ENCODE data around the gene EIF2AK3. TPM values are rescaled to one million over a fixed set of nuclear protein-coding genes. Genes with fewer than 3 reads are reported as not detected.
"Not testable (repeated sequence)": the region's sequence is repeated elsewhere in the genome, so short reads cannot be mapped to it uniquely, and the experiment has no call there.

EIF2AK3 gene
- total RNA-seq, 2 experiments from 2014 or later, result 10.6 to 14.7 TPM

GRCh38 chr2:88645291-88645882 lies 18.1 kb upstream of the EIF2AK3 start:
- not testable (repeated sequence) for H3K9me3 Mint-ChIP-seq, H3K4me3 Mint-ChIP-seq, DNase-seq, H3K27ac Mint-ChIP-seq, H3K36me3 Mint-ChIP-seq, H3K27me3 Mint-ChIP-seq
- H3K4me1 Mint-ChIP-seq, result peaks cover 13% of the 10 kb centered on the region

DNA sequence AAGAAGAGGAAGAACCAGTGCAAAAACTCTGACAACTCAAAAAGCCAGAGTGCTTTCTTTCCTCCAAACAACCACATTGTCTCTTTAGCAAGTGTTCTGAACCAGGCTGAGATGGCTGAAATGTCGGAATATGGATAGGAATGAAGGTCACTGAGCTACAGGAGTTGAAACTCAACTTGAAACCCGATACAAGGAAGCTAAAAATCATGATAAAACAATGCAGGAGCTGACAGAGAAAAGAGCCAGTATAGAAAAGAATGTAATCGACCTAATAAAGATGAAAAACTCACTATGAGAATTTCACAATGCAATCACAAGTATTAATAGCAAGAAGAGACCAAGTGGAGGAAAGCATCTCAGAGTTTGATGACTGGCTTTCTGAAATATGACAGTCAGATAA lies 15.0 kb upstream of the EIF2AK3 start:
- Mint-ChIP-seq H3K4me3 (no peak overlapping the region), H3K4me1 (peaks cover 35% of the 10 kb centered on the region), H3K27ac (no peak overlapping the region), H3K36me3 (peaks cover 5% of the 10 kb centered on the region), H3K9me3 (peaks cover 12% of the 10 kb centered on the region), H3K27me3 (peaks cover 18% of the 10 kb centered on the region)
- no peak for DNase-seq

DNA sequence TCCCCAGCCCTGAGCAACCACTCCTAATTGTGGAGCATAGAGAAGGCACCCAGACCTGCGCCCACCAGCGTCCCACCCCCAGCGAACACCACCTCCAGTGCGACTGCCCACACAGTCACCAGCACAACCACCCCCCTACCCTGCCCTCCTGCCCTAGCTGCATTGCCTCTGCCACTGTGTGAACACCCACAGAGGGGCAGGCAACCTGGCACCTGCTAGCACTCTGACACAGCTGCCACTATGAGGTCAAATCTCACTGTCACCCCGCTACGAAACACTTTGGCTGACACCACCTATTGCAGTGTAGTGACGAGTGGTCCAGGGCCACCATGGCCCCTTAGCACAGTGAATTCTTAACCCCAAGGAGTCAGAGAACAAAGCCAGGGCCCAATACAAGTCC lies 14.1 kb upstream of the EIF2AK3 start:
- Mint-ChIP-seq H3K4me3 (no peak overlapping the region), H3K36me3 (peaks cover 5% of the 10 kb centered on the region), H3K27ac (no peak overlapping the region), H3K27me3 (peaks cover 23% of the 10 kb centered on the region), H3K9me3 (peaks cover 12% of the 10 kb centered on the region), H3K4me1 (peaks cover 39% of the 10 kb centered on the region)
- no peak for DNase-seq

GRCh38 chr2:88639865-88640264 lies 12.6 kb upstream of the EIF2AK3 start:
- H3K4me1 Mint-ChIP-seq, result peaks cover 38% of the 10 kb centered on the region
- H3K27ac Mint-ChIP-seq, result no peak overlapping the region
- peaks cover 12% of the 10 kb centered on the region for H3K9me3 Mint-ChIP-seq

GRCh38 chr2:88638743-88639142 lies 11.5 kb upstream of the EIF2AK3 start:
- peaks cover 12% of the 10 kb centered on the region for H3K9me3 Mint-ChIP-seq
- peak overlapping the region; percentile 66 for H3K27ac Mint-ChIP-seq
- H3K4me1 Mint-ChIP-seq, result peaks cover 31% of the 10 kb centered on the region
- no peak overlapping the region for H3K4me3 Mint-ChIP-seq
- H3K27me3 Mint-ChIP-seq, result peaks cover 18% of the 10 kb centered on the region
- peaks cover 5% of the 10 kb centered on the region for H3K36me3 Mint-ChIP-seq
- DNase-seq, result peak; percentile 28

More at GRCh38 chr2:88639865-88640264, 12.6 kb upstream of the EIF2AK3 start:
- H3K36me3 Mint-ChIP-seq, result peaks cover 5% of the 10 kb centered on the region
- no peak overlapping the region for H3K4me3 Mint-ChIP-seq
- DNase-seq, result no peak
- peaks cover 14% of the 10 kb centered on the region for H3K27me3 Mint-ChIP-seq

DNA sequence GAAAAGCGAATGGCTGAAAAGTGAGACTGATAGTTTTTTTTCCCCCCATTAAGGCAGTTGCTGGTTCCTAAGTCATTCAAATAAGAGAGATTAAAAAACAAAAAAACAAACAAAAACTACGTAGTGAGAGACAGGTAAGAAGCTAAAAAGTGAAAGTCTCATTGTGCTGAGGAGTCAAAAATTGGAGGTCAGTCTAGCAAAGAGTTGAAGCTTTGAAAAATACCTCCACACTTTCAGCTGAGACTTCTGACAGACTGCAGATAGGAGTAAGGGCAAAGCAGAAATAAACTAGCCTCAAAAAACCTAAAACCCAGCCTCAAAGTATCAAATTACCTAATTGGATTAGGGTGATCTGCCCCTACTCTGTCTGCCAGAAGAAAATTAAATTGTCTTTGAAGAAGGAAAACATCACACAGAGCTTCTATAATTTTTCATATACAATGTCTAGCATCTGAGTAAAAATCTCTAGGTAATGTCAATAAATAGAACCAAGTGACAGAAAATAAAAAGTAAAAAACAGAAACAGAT lies 10.9 kb upstream of the EIF2AK3 start:
- Mint-ChIP-seq H3K4me3 (peak overlapping the region; percentile 24), H3K4me1 (peaks cover 31% of the 10 kb centered on the region), H3K27ac (peak overlapping the region; percentile 70), H3K27me3 (peaks cover 18% of the 10 kb centered on the region), H3K9me3 (peaks cover 12% of the 10 kb centered on the region), H3K36me3 (peaks cover 5% of the 10 kb centered on the region)
- DNase-seq, result no peak

DNA sequence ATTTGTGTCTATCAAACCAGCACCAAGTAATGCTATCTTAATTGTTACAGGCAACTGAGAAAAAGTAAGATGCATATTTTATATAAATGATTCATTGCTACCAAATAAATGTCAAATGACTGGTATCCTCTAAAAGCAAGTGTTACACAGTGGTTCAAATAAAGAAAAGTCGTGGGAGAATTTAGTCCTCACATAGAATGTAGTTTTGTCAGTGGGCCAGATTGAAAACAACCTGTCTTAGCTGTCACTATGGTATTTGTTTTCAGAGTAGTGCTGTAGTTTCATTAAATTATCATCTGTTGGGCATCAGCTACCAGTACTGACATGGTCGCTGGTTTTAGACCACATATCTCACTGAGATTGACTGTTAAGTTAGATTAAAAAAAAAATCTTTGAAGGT lies 10.2 kb upstream of the EIF2AK3 start:
- H3K4me3 Mint-ChIP-seq, result no peak overlapping the region
- peaks cover 18% of the 10 kb centered on the region for H3K27me3 Mint-ChIP-seq
- H3K9me3 Mint-ChIP-seq, result peaks cover 12% of the 10 kb centered on the region

GRCh38 chr2:88636026-88636425 lies 8.8 kb upstream of the EIF2AK3 start:
- H3K36me3 Mint-ChIP-seq, result peaks cover 5% of the 10 kb centered on the region
- peaks cover 31% of the 10 kb centered on the region for H3K4me1 Mint-ChIP-seq
- H3K27me3 Mint-ChIP-seq, result peaks cover 18% of the 10 kb centered on the region
- H3K27ac Mint-ChIP-seq, result no peak overlapping the region
- no peak overlapping the region for H3K4me3 Mint-ChIP-seq
- peaks cover 12% of the 10 kb centered on the region for H3K9me3 Mint-ChIP-seq
- DNase-seq, result no peak

More for the DNA sequence above, 10.2 kb upstream of the EIF2AK3 start:
- peak overlapping the region; percentile 70 for H3K27ac Mint-ChIP-seq
- H3K4me1 Mint-ChIP-seq, result peaks cover 31% of the 10 kb centered on the region
- H3K36me3 Mint-ChIP-seq, result peaks cover 5% of the 10 kb centered on the region
- no peak for DNase-seq

DNA sequence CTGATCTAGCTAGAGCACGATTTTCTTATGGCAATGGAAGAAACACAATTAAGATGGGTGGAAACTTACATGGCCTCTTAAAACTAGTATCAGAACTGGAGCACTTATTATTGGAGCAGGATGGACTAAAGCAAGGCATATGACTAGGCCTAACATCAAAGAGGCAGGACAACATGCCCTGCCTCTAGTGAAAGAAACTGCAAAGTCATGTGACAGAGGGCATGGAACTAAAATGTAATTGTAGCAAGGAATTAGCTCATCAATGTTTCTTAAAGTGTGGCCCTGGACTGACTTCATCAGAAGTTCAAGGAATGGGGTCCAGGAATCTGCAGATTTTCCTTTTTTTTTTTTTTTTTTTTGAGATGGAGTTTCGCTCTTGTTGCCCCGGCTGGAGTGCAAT lies 5.3 kb upstream of the EIF2AK3 start:
- peaks cover 12% of the 10 kb centered on the region for H3K27me3 Mint-ChIP-seq
- no peaks in the 10 kb centered on the region for H3K36me3 Mint-ChIP-seq
- DNase-seq, result no peak
- H3K9me3 Mint-ChIP-seq, result no peaks in the 10 kb centered on the region
- H3K27ac Mint-ChIP-seq, result no peak overlapping the region
- H3K4me1 Mint-ChIP-seq, result peaks cover 18% of the 10 kb centered on the region
- H3K4me3 Mint-ChIP-seq, result no peak overlapping the region

GRCh38 chr2:88628571-88628939 lies 1.3 kb upstream of the EIF2AK3 start:
- Mint-ChIP-seq H3K4me3 (no peak overlapping the region), H3K27ac (no peak overlapping the region), H3K36me3 (no peaks in the 10 kb centered on the region), H3K4me1 (peaks cover 10% of the 10 kb centered on the region), H3K27me3 (no peaks in the 10 kb centered on the region), H3K9me3 (no peaks in the 10 kb centered on the region)
- DNase-seq, result no peak

- no peak overlapping the region for H3K27ac Mint-ChIP-seq
- DNase-seq, result peak; percentile 85
- H3K4me3 Mint-ChIP-seq, result no peak overlapping the region
- no peaks in the 10 kb centered on the region for H3K27me3 Mint-ChIP-seq
- H3K4me1 Mint-ChIP-seq, result peaks cover 12% of the 10 kb centered on the region
- no peaks in the 10 kb centered on the region for H3K36me3 Mint-ChIP-seq
- no peaks in the 10 kb centered on the region for H3K9me3 Mint-ChIP-seq
Measured at GRCh38 chr2:88627856-88628570, 749 bp upstream of the EIF2AK3 start.

DNA sequence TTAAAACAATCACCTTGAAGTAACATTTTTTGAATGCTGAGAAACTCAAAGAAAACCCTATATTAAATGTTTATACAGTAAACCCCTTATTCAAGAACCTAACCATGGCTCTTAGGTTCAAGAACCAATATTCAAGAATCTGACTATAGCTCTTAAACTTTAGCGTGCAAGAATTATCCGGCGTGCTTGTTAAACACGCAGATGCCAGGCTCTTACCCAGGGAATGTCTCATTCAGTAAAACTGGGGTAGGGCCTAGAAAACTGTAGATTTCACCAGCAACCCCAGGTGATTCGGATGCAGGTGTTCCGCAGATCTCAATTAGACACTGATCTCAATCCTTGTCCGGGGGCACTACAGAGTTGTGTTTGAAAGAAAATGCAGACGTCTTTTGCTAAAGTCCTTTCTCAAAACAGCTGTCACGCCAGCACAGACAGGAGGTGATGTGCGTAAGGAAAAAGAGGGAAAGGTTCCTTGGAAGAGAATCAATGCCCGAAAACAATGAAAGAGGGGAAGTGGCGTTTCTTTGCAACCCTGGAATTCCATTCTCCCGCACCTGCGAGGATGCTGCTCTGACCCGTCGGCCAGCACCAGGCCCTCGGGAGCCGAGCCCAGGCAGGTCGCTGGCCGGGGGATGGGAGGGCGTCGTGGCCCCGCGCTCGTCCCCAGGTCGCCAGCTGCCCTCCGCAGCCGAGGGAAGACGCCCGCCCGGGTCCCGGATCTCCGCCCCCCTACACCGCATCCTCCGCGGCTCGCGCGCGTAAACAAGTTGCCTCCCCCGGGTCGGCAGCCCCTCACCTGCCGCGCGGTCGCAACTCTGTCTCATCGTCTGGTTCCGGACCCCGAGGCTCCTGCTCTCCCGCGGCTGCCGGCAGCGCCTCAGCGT lies 851 bp downstream of the EIF2AK3 start:
- Mint-ChIP-seq H3K27ac (peak overlapping the region; percentile 87), H3K4me3 (peak overlapping the region; percentile 92), H3K27me3 (no peaks in the 10 kb centered on the region), H3K36me3 (no peaks in the 10 kb centered on the region), H3K4me1 (peaks cover 17% of the 10 kb centered on the region), H3K9me3 (no peaks in the 10 kb centered on the region)
- DNase-seq, result peak; percentile 61

- Mint-ChIP-seq H3K27me3 (no peaks in the 10 kb centered on the region), H3K4me3 (no peak overlapping the region)
Measured at GRCh38 chr2:88624477-88624876, 2.8 kb downstream of the EIF2AK3 start.

GRCh38 chr2:88623831-88624465 lies 3.3 kb downstream of the EIF2AK3 start:
- not testable (repeated sequence) for H3K27ac Mint-ChIP-seq, DNase-seq, H3K9me3 Mint-ChIP-seq, H3K27me3 Mint-ChIP-seq, H3K36me3 Mint-ChIP-seq, H3K4me3 Mint-ChIP-seq
- peaks cover 26% of the 10 kb centered on the region for H3K4me1 Mint-ChIP-seq

More at GRCh38 chr2:88624477-88624876, 2.8 kb downstream of the EIF2AK3 start:
- Mint-ChIP-seq H3K27ac (no peak overlapping the region), H3K9me3 (no peaks in the 10 kb centered on the region), H3K4me1 (peaks cover 24% of the 10 kb centered on the region), H3K36me3 (peaks cover 1% of the 10 kb centered on the region)
- no peak for DNase-seq

Data from activated naive CD8-positive, alpha-beta T cell treated with anti-CD3 and anti-CD28 coated beads for 36 hours (primary cell).